Iris pigment epithelial cell (primary cell): ENCODE measurements around the gene ADGRA1.
A peak's percentile ranks its signal among the peaks of the same experiment; 100 is the strongest.

Experiments used
- DNase-seq: peaks from one replicate; pipeline ENCODE4 v3.0.0-alpha.2; 2011; ENCODE audit warnings: low read depth

ADGRA1 gene

GRCh38 chr10:133113146-133113830 lies 25.6 kb downstream of the ADGRA1 start:
- DNase-seq: no peak

DNA sequence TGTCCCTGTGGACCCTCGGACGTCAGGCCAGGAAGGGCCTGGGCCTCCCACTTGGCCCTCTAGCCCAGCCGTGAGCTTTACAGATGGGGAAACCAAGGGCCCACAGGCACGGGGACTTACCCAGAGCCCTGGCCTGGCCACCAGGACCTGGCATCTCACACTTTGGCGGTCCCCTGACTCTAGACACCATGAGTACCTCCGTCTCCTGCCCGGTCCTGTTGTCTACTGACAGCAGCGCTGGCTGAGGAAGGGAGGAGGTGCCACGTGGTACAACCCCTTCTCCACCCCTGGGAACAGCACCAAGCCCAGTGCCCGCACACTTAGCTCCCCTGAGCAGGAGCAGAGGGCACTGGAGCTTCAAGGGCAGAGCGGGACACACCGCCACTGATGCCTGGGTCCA lies 26.1 kb downstream of the ADGRA1 start:
- no peak for DNase-seq

GRCh38 chr10:133114251-133114650 lies 26.5 kb downstream of the ADGRA1 start:
- DNase-seq: no peak

GRCh38 chr10:133114726-133115452 lies 27.2 kb downstream of the ADGRA1 start:
- DNase-seq: no peak

GRCh38 chr10:133115453-133115842 lies 27.7 kb downstream of the ADGRA1 start:
- DNase-seq: no peak

DNA sequence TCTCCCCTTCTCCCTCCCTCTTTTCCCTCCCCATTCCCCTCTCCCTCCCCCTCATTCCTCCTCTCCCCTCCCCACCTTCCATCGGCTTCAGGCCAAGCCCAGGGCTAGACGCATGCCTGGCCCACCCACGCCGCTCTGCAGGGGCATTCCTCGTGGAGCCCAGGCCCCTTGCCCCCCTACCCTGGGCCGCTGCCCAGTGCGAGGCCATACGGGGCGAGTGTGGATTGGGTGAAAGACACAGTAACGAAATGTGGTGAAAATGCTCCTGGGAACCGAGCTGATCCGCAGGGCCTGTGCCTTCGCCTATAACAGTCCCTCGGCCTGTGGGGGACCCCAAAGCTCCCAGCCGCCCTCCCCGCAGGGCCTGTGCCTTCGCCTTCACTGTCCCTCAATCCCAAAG lies 28.3 kb downstream of the ADGRA1 start:
- DNase-seq: no peak

DNA sequence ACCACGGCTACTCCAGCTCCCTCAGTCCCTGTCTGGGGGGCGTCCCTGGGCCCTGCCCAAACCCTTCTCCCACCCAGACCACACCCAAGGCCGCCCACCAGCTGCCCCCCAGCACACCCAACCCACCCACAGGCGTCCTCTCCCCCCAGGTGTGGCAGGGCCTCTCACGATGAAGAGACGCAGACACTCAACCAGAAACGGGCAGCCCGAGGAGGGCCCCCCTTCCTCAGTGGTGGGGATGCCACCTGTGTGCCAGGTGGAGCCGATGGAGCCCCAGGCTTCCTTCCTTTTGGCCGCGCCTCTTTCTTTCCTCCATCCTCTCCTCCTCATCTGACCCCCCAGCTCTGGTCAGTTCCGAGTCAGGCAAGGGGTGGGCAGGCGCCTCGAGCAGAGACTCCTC lies 28.7 kb downstream of the ADGRA1 start:
- DNase-seq: no peak

DNA sequence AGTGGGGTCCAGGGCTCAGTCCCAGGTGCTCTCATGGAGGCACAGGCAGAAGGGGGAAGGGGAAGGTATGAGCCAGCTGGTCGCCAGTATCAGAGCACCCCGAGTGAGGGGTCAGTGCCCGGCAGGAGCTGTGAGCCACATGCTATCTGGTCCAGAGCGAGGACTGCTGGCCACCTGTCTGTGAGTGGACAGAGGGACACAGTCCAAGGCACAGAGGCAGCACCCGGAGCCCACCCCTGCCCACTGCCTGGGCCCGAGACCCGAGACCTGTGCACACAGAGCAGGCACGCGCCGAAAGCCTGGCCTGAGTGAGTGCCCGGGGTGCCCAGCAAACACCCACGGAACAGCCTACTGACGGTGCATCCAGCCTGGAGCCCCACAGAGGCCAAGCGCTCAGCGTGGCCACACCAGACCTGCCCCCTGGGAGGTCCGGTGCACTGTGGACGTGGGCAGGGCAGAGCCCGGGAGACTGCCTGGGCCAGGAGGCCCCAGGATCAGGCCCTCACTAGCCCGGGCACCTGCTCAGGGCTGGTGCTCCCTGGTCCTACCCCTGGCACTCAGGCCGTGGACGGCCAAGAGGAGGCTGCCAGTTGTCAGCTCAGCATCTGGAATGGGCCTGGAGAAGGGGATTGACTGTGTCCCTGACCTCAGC lies 29.4 kb downstream of the ADGRA1 start:
- DNase-seq: no peak

GRCh38 chr10:133117688-133118071 lies 30.0 kb downstream of the ADGRA1 start:
- DNase-seq: no peak

- DNase-seq: no peak
These were observed 33.8 kb downstream of the ADGRA1 start for GRCh38 chr10:133121479-133121878.

GRCh38 chr10:133122171-133122935 lies 34.6 kb downstream of the ADGRA1 start:
- DNase-seq: no peak

DNA sequence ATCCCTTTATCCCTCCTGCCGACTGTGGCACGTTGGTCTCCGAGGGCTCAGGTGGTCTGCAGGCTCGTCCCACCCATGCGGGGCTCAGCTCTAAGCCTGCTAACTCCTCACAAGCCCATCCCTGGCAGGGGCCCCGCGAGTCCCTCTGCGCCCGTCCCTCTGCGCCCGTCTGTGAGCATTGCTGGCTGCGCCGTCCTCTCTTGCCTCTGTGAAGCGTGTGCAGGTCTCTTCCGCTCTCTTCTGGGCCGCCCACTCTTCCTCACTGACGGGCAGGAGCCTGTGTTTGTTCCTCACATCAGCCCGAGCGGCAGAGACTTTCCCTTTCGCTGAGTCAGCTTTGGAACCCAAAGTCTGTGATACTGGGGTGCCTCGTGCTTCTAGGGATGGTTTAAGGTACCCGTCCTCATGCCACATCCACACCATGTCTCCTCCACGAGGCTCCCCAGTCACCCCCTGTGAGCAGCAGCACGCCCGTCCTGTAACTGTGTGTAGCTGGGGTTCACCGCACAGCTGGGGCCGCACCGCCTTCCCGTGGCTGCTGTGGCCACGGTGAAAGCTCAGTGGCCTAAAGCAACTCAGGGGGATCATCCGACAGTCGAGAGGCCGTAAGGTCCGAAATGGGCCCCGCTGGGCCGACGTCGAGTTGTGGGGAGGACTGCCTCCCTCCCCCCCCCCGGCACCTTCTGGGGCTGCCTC lies 35.5 kb downstream of the ADGRA1 start:
- DNase-seq: no peak

DNA sequence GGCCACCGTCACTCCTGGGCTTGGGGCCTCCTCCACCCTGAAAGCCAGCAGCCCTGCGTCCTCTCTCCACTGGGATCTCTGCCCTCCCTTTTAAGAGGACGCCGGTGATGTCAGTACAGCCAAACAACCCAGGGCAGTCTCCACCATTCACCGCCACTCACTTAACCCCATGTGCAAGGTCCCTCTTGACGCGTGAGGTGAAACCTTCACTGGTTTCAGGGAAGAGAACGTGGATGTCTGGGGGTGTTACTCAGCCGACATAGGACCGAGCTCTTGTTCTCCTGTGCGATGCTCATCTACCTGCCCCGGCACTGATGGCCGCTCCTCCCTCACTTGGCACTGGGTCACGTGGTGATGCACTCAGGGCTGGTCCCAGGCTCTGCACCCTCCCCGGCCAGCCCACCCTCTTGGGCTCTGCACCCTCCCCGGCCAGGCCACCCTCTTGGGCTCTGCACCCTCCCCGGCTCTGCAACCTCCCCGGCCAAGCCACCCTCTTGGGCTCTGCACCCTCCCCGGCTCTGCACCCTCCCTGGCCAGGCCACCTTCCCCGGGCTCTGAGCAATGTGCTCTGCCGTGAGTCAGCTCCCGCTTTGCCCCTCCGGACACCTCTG lies 36.1 kb downstream of the ADGRA1 start:
- DNase-seq: no peak

- peak; percentile 28 for DNase-seq
These were observed 36.9 kb downstream of the ADGRA1 start for GRCh38 chr10:133124357-133125211.

DNA sequence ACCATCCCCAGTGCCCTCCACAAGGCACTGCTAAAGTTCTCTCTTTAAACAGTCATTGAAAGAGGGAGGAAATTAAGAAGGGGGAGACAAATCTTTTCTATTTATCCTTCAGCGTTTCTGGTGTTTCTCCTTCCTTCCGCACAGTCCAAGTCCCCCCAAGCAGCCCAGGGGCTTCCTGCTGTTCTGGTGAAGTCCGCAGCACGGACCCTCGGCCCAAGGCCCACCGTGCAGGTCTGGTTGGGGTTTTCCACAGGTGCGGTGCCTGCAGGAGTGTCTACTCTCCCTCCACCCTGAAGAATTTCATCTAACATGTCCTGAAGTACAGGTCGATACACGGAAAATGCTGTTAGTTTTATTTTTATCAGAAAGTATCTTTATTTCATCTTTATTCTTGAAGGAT lies 38.2 kb downstream of the ADGRA1 start:
- DNase-seq: no peak

DNA sequence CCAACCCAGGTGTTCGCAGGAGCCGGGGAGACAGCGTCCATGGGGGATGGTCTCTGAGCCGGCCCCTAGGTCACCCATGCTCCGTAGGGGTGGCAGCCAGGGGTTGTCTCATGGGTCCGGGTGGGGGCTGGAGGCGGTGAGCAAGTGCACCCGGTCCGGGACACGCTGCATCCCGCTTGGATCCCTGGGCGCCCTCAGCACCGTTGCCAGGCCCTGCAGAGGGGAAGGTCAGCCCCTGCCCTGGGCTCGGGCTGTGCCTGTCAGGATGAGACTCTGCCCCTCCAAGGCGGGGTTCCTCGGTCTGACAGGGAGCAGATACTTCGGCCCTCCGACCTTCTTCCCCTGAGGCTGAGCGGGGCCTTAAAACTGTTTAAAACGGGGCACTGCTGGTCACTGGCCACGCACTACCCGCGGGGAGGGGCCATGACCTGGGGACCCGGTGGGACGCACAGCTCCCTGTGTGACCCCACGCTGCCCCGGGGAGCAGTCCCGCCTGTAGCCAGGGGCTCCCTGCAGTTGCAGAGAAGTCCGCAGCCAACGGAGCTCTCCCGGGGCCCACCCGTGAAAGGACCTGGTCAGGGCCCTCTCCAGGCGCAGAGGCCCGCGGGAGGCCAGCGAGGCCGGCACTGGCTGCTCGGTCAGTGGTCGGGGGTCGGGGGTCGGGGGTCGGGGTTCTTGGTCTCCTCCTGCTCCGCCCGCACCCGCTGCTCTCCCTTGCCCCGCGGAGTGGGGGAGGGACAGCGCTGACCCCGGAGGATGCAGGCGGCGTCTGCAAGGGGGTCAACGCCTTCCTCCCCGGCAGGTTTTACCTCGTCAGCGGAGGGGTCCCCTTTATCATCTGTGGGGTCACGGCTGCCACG lies 38.9 kb downstream of the ADGRA1 start:
- DNase-seq: no peak

DNA sequence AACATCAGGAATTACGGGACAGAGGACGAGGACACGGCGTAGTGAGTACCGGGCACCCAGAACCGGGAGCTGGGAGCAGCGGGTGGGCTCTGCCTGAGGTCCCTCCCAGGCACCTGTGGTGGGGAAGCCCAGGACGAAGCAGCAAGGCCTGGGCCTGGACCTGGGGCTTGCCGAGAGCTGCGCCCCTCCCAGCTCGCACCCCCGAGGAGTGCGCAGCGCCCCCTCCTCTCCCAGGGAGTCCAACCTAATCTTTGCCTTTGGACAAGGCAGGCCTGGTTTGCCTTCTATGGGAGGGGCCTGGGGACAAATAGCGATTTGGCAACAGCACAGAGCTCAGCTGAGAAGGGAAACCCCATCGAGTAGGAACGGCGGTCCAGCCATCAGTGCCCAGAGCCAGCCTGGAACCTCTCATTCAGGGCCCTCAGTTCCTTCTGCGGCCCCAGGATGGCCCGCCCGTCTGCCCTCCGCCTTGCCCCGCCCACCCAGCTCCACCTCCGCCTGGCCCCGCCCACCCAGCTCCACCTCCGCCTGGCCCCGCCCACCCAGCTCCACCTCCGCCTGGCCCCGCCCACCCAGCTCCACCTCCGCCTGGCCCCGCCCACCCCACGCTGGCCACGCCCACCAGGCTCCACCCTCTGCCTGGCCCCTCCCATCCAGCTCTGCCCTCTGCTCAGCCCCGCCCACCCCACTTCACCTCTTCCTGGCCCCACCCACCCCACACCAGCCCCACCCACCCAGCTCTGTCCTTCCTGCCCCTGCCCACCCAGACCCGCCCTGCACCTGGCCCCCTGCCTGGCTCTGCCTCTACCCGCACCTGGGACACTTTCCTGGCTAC lies 39.8 kb downstream of the ADGRA1 start:
- no peak for DNase-seq
